ENCODE measurements around the gene CERK. TPM values are rescaled to one million over a fixed set of nuclear protein-coding genes. Genes with fewer than 3 reads are reported as not detected.
A peak's percentile ranks its signal among the peaks of the same experiment; 100 is the strongest.

CERK gene
- total and polyA plus RNA-seq, 2 of the 13 experiments (the other 11 are each of a cell fraction or from before 2014, with no cell fraction given): 40.3 to 41.9 TPM

GRCh38 chr22:46652081-46652846 lies 85.8 kb downstream of the CERK start (continued):
- TF ChIP-seq CC2D1A (CRISPR knock-in tag; IDR thresholded peaks at IDR 0.05) (no peak), TBL1XR1 (IDR thresholded peaks at IDR 0.05; ENCODE audit: borderline replicate concordance, low read length, partially characterized antibody) (peak; percentile 82), GZF1 (CRISPR knock-in tag; IDR thresholded peaks at IDR 0.05) (no peak), ZXDC (CRISPR knock-in tag; IDR thresholded peaks at IDR 0.05) (no peak), ZNF776 (CRISPR knock-in tag; IDR thresholded peaks at IDR 0.05) (no peak), CERS6 (CRISPR knock-in tag; IDR thresholded peaks at IDR 0.05) (no peak), PITX1 (CRISPR knock-in tag; IDR thresholded peaks at IDR 0.05) (peak; percentile 87), ZNF724P (CRISPR knock-in tag; IDR thresholded peaks at IDR 0.05; ENCODE audit: borderline replicate concordance) (no peak), ZNF431 (CRISPR knock-in tag; IDR thresholded peaks at IDR 0.05; ENCODE audit: borderline replicate concordance, low read depth) (0 out of 2 replicates have a peak, but pooled peaks have one; percentile 63), KMT2A (CRISPR knock-in tag; IDR thresholded peaks at IDR 0.05) (no peak; the same call in 1 of the 2 replicates), ZNF263 (CRISPR knock-in tag; IDR thresholded peaks at IDR 0.05) (no peak), ZBTB34 (CRISPR knock-in tag; IDR thresholded peaks at IDR 0.05) (no peak), HOXA7 (CRISPR knock-in tag; IDR thresholded peaks at IDR 0.05) (no peak), ZNF740 (CRISPR knock-in tag; IDR thresholded peaks at IDR 0.05) (no peak), ARID2 (CRISPR knock-in tag; IDR thresholded peaks at IDR 0.05; ENCODE audit: borderline replicate concordance) (no peak), MAFG (CRISPR knock-in tag; IDR thresholded peaks at IDR 0.05) (no peak), ZBTB20 (CRISPR knock-in tag; IDR thresholded peaks at IDR 0.05; ENCODE audit: borderline replicate concordance, low read depth) (peak; percentile 17; the same call in 1 of the 2 replicates), DPF2 (CRISPR knock-in tag; IDR thresholded peaks at IDR 0.05; ENCODE audit: borderline replicate concordance, low read depth) (peak; percentile 53), ARHGAP35 (CRISPR knock-in tag; IDR thresholded peaks at IDR 0.05; ENCODE audit: borderline replicate concordance) (no peak), PAX8 (CRISPR knock-in tag; IDR thresholded peaks at IDR 0.05; ENCODE audit: borderline replicate concordance) (no peak), KDM4B (CRISPR knock-in tag; IDR thresholded peaks at IDR 0.05) (peak; percentile 18; the same call in 1 of the 2 replicates), STAG1 (CRISPR knock-in tag; IDR thresholded peaks at IDR 0.05) (no peak), SALL2 (CRISPR knock-in tag; IDR thresholded peaks at IDR 0.05) (no peak), HOXA5 (CRISPR knock-in tag; IDR thresholded peaks at IDR 0.05) (no peak), TCF12 (IDR thresholded peaks at IDR 0.05) (no peak), TCF12 (CRISPR knock-in tag; IDR thresholded peaks at IDR 0.05) (0 out of 2 replicates have a peak, but pooled peaks have one; percentile 23)

All from HepG2 (cell line).